Neural progenitor cell (in vitro differentiated cells): Measurements from ENCODE around the gene MLX.

Source experiments
- EZH2 ChIP-seq: fragments of 200-600 bp; sonication (generic); IDR thresholded peaks from 2 replicates; pipeline ENCODE4 v1.6.1; 2017; ENCODE audit warnings: antibody characterized with exemption, mild to moderate bottlenecking, moderate library complexity
- TF ChIP-seq, protein P1 (sequence below): fragments of 200-600 bp; sonication (generic); IDR thresholded peaks from 2 replicates; pipeline ENCODE4 v1.5.1; 2017; ENCODE audit warnings: antibody characterized with exemption, mild to moderate bottlenecking

DNA sequence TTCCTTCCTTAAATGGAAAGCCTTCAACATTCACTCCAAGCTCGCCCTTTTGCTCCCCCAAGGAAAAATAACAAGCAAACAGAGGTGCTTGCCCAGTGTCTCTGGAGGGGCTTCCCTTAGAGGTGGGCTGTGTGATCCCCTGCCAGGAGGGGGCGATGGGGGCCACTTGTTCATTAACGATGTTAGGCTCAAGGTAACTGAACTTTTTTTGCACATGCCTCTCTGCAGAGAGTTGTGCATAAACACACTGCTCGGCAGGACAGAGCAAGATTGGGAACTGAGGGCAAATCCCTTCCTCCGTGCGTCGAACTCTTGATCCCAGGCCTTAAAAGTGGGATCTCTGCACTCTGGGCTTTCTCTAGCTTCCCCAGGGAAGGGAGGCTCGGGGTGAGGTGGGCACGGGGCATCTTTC lies 46.4 kb upstream of the MLX start:
- TF ChIP-seq, protein P1, sequence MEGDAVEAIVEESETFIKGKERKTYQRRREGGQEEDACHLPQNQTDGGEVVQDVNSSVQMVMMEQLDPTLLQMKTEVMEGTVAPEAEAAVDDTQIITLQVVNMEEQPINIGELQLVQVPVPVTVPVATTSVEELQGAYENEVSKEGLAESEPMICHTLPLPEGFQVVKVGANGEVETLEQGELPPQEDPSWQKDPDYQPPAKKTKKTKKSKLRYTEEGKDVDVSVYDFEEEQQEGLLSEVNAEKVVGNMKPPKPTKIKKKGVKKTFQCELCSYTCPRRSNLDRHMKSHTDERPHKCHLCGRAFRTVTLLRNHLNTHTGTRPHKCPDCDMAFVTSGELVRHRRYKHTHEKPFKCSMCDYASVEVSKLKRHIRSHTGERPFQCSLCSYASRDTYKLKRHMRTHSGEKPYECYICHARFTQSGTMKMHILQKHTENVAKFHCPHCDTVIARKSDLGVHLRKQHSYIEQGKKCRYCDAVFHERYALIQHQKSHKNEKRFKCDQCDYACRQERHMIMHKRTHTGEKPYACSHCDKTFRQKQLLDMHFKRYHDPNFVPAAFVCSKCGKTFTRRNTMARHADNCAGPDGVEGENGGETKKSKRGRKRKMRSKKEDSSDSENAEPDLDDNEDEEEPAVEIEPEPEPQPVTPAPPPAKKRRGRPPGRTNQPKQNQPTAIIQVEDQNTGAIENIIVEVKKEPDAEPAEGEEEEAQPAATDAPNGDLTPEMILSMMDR = peak; percentile 49
- TF ChIP-seq EZH2 = no peak
